K562 (cell line): ENCODE data around the gene MAP3K4. TPM values are rescaled to one million over a fixed set of nuclear protein-coding genes. Genes with fewer than 3 reads are reported as not detected.
A peak's percentile ranks its signal among the peaks of the same experiment; 100 is the strongest.

Experiments
- CAMTA2 ChIP-seq: fragments of 250-450 bp; sonication (Bioruptor Pico); conservative IDR thresholded peaks from 2 replicates; pipeline ENCODE4 v1.5.1; 2022
- CBFA2T2 ChIP-seq: fragments of 450-650 bp; conservative IDR thresholded peaks from 2 replicates; pipeline ENCODE4 v1.6.1; 2017; ENCODE audit warnings: mild to moderate bottlenecking
- COPS2 ChIP-seq: fragments of 450-650 bp; conservative IDR thresholded peaks from 2 replicates; pipeline ENCODE4 v1.6.1; 2016; ENCODE audit warnings: mild to moderate bottlenecking, moderate library complexity
- E2F4 ChIP-seq: sonication (generic); formaldehyde crosslinking; IDR thresholded peaks from 2 replicates; pipeline ENCODE4 v1.8.0; 2022; ENCODE audit warnings: mild to moderate bottlenecking, low read depth, missing genetic modification reagents
- ETV6 ChIP-seq, 3 experiments: fragments of 150-350 bp in 1 of 3; sonication (generic) in 1 of 3; formaldehyde crosslinking in 1 of 3; IDR thresholded peaks; 2 replicates each; pipeline versions ENCODE4 v1.6.1 to v1.8.0; 2014 to 2022; ENCODE audit warnings: borderline replicate concordance in 2 of 3, low read depth in 2 of 3, antibody characterized with exemption in 1 of 3, low read length in 1 of 3, mild to moderate bottlenecking in 1 of 3, missing genetic modification reagents in 1 of 3
- FOXM1 ChIP-seq, 2 experiments: fragments of 450-650 bp in 1 of 2; sonication (generic) in 1 of 2; formaldehyde crosslinking in 1 of 2; IDR thresholded peaks; 2 replicates each; pipeline versions ENCODE4 v1.6.1 to v1.9.0; 2017 to 2022; ENCODE audit warnings: low read depth in 2 of 2, mild to moderate bottlenecking in 2 of 2, missing genetic modification reagents in 1 of 2, moderate library complexity in 1 of 2
- HCFC1 ChIP-seq: IDR thresholded peaks from 2 replicates; pipeline ENCODE4 v1.6.1; 2012; ENCODE audit warnings: low read depth, low read length, improper control_type of control experiment
- HDAC3 ChIP-seq: fragments of 450-650 bp; IDR thresholded peaks from 2 replicates; pipeline ENCODE4 v1.6.1; 2018; ENCODE audit warnings: borderline replicate concordance, mild to moderate bottlenecking, moderate library complexity; ENCODE audit not compliant: partially characterized antibody
- HIVEP1 ChIP-seq: fragments of 250-450 bp; sonication (Bioruptor Pico); IDR thresholded peaks from 2 replicates; pipeline ENCODE4 v1.4.0; 2020; ENCODE audit warnings: mild to moderate bottlenecking
- MECOM ChIP-seq: fragments of 250-450 bp; sonication (Bioruptor Pico); IDR thresholded peaks from 2 replicates; pipeline ENCODE4 v1.8.0; 2022; ENCODE audit warnings: inconsistent platforms
- NR1H2 ChIP-seq: sonication (generic); formaldehyde crosslinking; IDR thresholded peaks from 2 replicates; pipeline ENCODE4 v1.4.0; 2020; ENCODE audit warnings: mild to moderate bottlenecking, missing genetic modification reagents
- SAFB ChIP-seq: fragments of 200-400 bp; formaldehyde crosslinking; IDR thresholded peaks from 2 replicates; pipeline ENCODE4 v1.6.1; 2017; ENCODE audit warnings: low read depth, low read length, borderline replicate concordance
- SMC3 ChIP-seq: conservative IDR thresholded peaks from 2 replicates; pipeline ENCODE4 v1.6.1; 2011; ENCODE audit warnings: low read depth, low read length, improper control_type of control experiment; ENCODE audit not compliant: insufficient read depth
- SNAPC5 ChIP-seq: fragments of 250-450 bp; sonication (Bioruptor Pico); IDR thresholded peaks from 2 replicates; pipeline ENCODE4 v1.8.0; 2021; ENCODE audit warnings: moderate library complexity, mild to moderate bottlenecking, inconsistent platforms
- SRF ChIP-seq, 2 experiments: fragments of 250-450, 450-650 bp in 1 of 2; sonication (Bioruptor Pico) in 1 of 2; sonication (generic) in 1 of 2; formaldehyde crosslinking; IDR thresholded peaks; 2 replicates each; pipeline versions ENCODE4 v1.5.0 to v1.5.1; 2020 to 2022; ENCODE audit warnings: mild to moderate bottlenecking in 1 of 2, missing genetic modification reagents in 1 of 2
- SUPT5H ChIP-seq: fragments of 450-650 bp; IDR thresholded peaks from 2 replicates; pipeline ENCODE4 v1.6.1; 2016
- TAF9B ChIP-seq: fragments of 450-650 bp; IDR thresholded peaks from 2 replicates; pipeline ENCODE4 v1.6.1; 2018; ENCODE audit warnings: mild to moderate bottlenecking; ENCODE audit not compliant: partially characterized antibody
- TRIM24 ChIP-seq, 2 experiments: fragments of 450-650 bp; IDR thresholded peaks; 2 replicates each; pipeline ENCODE4 v1.6.1; 2016
- ZKSCAN3 ChIP-seq: fragments of 250-450 bp; sonication (Bioruptor Pico); IDR thresholded peaks from 2 replicates; pipeline ENCODE4 v1.4.0; 2020
- ZNF197 ChIP-seq: fragments of 200-800 bp; sonication (Bioruptor generic); IDR thresholded peaks from 2 replicates; pipeline ENCODE4 v1.6.1; 2016; ENCODE audit warnings: low read depth, missing genetic modification characterization, missing compliant biosample characterization
- ZNF217 ChIP-seq: sonication (generic); formaldehyde crosslinking; IDR thresholded peaks from 2 replicates; pipeline ENCODE4 v1.8.0; 2022; ENCODE audit warnings: mild to moderate bottlenecking, missing genetic modification reagents
- ZNF24 ChIP-seq: fragments of 450-650 bp; IDR thresholded peaks from 2 replicates; pipeline ENCODE4 v1.6.1; 2016
- ZNF347 ChIP-seq: fragments of 450-650 bp; formaldehyde crosslinking; IDR thresholded peaks from 2 replicates; pipeline ENCODE4 v1.4.0; 2020; ENCODE audit warnings: low read depth, mild to moderate bottlenecking, moderate library complexity
- ZNF584 ChIP-seq: fragments of 200-800 bp; sonication (Bioruptor generic); IDR thresholded peaks from 2 replicates; pipeline ENCODE4 v1.6.1; 2016; ENCODE audit warnings: low read depth, mild to moderate bottlenecking, missing genetic modification characterization, missing compliant biosample characterization
- ZNF639 ChIP-seq, 2 experiments: fragments of 200-800 bp in 1 of 2; sonication (Bioruptor generic) in 1 of 2; sonication (generic) in 1 of 2; formaldehyde crosslinking in 1 of 2; IDR thresholded peaks in 1 of 2; conservative IDR thresholded peaks in 1 of 2; 2 replicates each; pipeline versions ENCODE4 v1.5.0 to v1.6.1; 2016 to 2020; ENCODE audit warnings: missing compliant biosample characterization in 1 of 2, missing genetic modification characterization in 1 of 2, missing genetic modification reagents in 1 of 2
- polyA plus RNA-seq, 8 experiments: library from polyadenylated mRNA; depleted of rRNA in 4 of 8; stranded (reverse) in 5 of 8; unstranded in 3 of 8; fragments of >200 nt; fragmentation: Nextera tagmentation in 2 of 8; fragmentation: Illumina TruSeq in 1 of 8; extraction: Ambion mirVana in 2 of 8; extraction: Trizol in 1 of 8; gene quantifications; 2 replicates each; pipeline versions ENCODE4 v1.2.1 to v1.2.3, GENCODE V29; 2011 to 2014; ENCODE audit warnings: inconsistent platforms in 1 of 8, missing spikeins in 1 of 8
- total RNA-seq, 7 experiments: library from RNA; depleted of rRNA in 6 of 7; stranded (reverse); fragments of >200 nt in 6 of 7; fragmentation: Illumina TruSeq in 2 of 7; extraction: Trizol in 2 of 7; gene quantifications; 2 replicates each; pipeline versions ENCODE4 v1.2.1 to v1.2.3, GENCODE V29; 2011 to 2021; ENCODE audit warnings: low replicate concordance in 1 of 7

MAP3K4 gene
- total and polyA plus RNA-seq, 9 of the 15 experiments (the other 6 are each of a cell fraction or from before 2014, with no cell fraction given), result 21.0 to 77.2 (median 48.9) TPM

- TF ChIP-seq ZKSCAN3 (CRISPR knock-in tag) (peak; percentile 32; the same call in 1 of the 2 replicates), SAFB (no peak; the same call in 1 of the 2 replicates), CAMTA2 (CRISPR knock-in tag) (no peak), ZNF217 (CRISPR knock-in tag) (no peak), HCFC1 (0 out of 2 replicates have a peak, but pooled peaks have one; percentile 32), ZNF584 (CRISPR knock-in tag) (no peak), NR1H2 (CRISPR knock-in tag) (no peak; the same call in 1 of the 2 replicates), SUPT5H (no peak; the same call in 1 of the 2 replicates), E2F4 (CRISPR knock-in tag) (no peak; the same call in none of the 2 replicates), ZNF639 (CRISPR knock-in tag; conservative IDR thresholded peaks at IDR 0.05 in 1 of 2, IDR thresholded peaks at IDR 0.05 in 1 of 2) (no peak), COPS2 (no peak), ZNF347 (CRISPR knock-in tag) (no peak), SNAPC5 (CRISPR knock-in tag) (no peak), SRF (CRISPR knock-in tag; IDR thresholded peaks at IDR 0.05) (no peak), ETV6 (IDR thresholded peaks at IDR 0.05; ENCODE audit: borderline replicate concordance in 1 of 2, low read depth in 2 of 2, low read length in 1 of 2) (no peak), ETV6 (CRISPR knock-in tag; IDR thresholded peaks at IDR 0.05; ENCODE audit: borderline replicate concordance) (peak; percentile 79; the same call in 1 of the 2 replicates), HIVEP1 (CRISPR knock-in tag) (no peak), ZNF24 (no peak), ZNF197 (no peak), TAF9B (no peak), SMC3 (peak; percentile 81; the same call in 1 of the 2 replicates), TRIM24 (IDR thresholded peaks at IDR 0.05) (no peak; a peak in 2 of 4 replicates), CBFA2T2 (no peak), FOXM1 (IDR thresholded peaks at IDR 0.05; ENCODE audit: low read depth) (no peak; the same call in 1 of the 2 replicates), FOXM1 (CRISPR knock-in tag; IDR thresholded peaks at IDR 0.05; ENCODE audit: low read depth) (peak; percentile 90; the same call in 1 of the 2 replicates), HDAC3 (no peak), MECOM (CRISPR knock-in tag) (no peak)
Observed at GRCh38 chr6:160992061-160992979, 751 bp downstream of the MAP3K4 start (continued).
